SK-N-SH (cell line): ENCODE measurements around the gene MRPS22.

Experiments used
- CTCF ChIP-seq: fragments of 200-600 bp; sonication (generic); IDR thresholded peaks from 2 replicates; pipeline ENCODE4 v1.6.1; 2017; ENCODE audit warnings: antibody characterized with exemption, mild to moderate bottlenecking, moderate library complexity
- RAD21 ChIP-seq: IDR thresholded peaks from 2 replicates; pipeline ENCODE4 v1.6.1; 2012; ENCODE audit warnings: mild to moderate bottlenecking, low read length
- RFX5 ChIP-seq: IDR thresholded peaks from 2 replicates; pipeline ENCODE4 v1.6.1; 2012; ENCODE audit warnings: mild to moderate bottlenecking, improper control_type of control experiment, low read length
- TEAD4 ChIP-seq: IDR thresholded peaks from 2 replicates; pipeline ENCODE4 v1.4.0; 2012; ENCODE audit warnings: mild to moderate bottlenecking, borderline replicate concordance; ENCODE audit not compliant: insufficient read depth
- YY1 ChIP-seq: IDR thresholded peaks from 2 replicates; pipeline ENCODE4 v1.4.0; 2012; ENCODE audit warnings: low read depth, mild to moderate bottlenecking

GRCh38 chr3:139377378-139377777 is 33.6 kb downstream of the MRPS22 start:
- TF ChIP-seq CTCF (no peak), RFX5 (no peak), YY1 (no peak), TEAD4 (no peak), RAD21 (no peak)
